CD8-positive, alpha-beta memory T cell (primary cell): ENCODE data around the gene BHLHA15. TPM values are rescaled to one million over a fixed set of nuclear protein-coding genes. Genes with fewer than 3 reads are reported as not detected.

Experiments
- CTCF ChIA-PET: fragments of 350-600 bp; sonication (Branson Sonifier 250); formaldehyde crosslinking; loops from one replicate; lab custom pipeline; 2021; ENCODE audit warnings: antibody characterized with exemption; lab: Charles Lee
- POLR2A ChIA-PET: fragments of 350-600 bp; sonication (Branson Sonifier 250); formaldehyde crosslinking; loops from one replicate; lab custom pipeline; 2021; ENCODE audit warnings: antibody characterized with exemption; lab: Charles Lee
- DNase-seq, 5 donors: peaks; one replicate each; pipeline versions ENCODE4 v3.0.0 to v3.0.0-alpha.2; 2020 to 2022; ENCODE audit warnings: mixed read lengths in 1 of 5
- H3K27ac ChIP-seq: one replicate; pipeline ENCODE4 v1.7.0; 2013; ENCODE audit warnings: low read depth, mild to moderate bottlenecking, low read length, moderate library complexity
- H3K27me3 ChIP-seq: 2 replicates; pipeline ENCODE4 v1.7.0; 2013; ENCODE audit warnings: low read length, mild to moderate bottlenecking; ENCODE audit not compliant: insufficient read depth, poor library complexity, severe bottlenecking
- H3K36me3 ChIP-seq: 2 replicates; pipeline ENCODE4 v1.7.0; 2013; ENCODE audit warnings: mild to moderate bottlenecking, low read length, moderate library complexity; ENCODE audit not compliant: insufficient read depth
- H3K4me1 ChIP-seq: 2 replicates; pipeline ENCODE4 v1.7.0; 2013; ENCODE audit warnings: mild to moderate bottlenecking, low read length, moderate library complexity; ENCODE audit not compliant: insufficient read depth
- H3K4me3 ChIP-seq: 2 replicates; pipeline ENCODE4 v1.7.0; 2013; ENCODE audit warnings: mild to moderate bottlenecking, low read length
- H3K9me3 ChIP-seq: 2 replicates; pipeline ENCODE4 v1.7.0; 2013; ENCODE audit warnings: mild to moderate bottlenecking, low read length
- H3K27ac Mint-ChIP-seq, 8 donors: one replicate each; pipeline ENCODE4 v1.8.0; 2020 to 2021; ENCODE audit warnings: mixed read lengths in 8 of 8, mild to moderate bottlenecking in 6 of 8, inconsistent platforms in 3 of 8, moderate library complexity in 3 of 8
- H3K27me3 Mint-ChIP-seq, 2 donors: one replicate each; pipeline ENCODE4 v1.8.0; 2020 to 2021; ENCODE audit warnings: mixed read lengths in 2 of 2, mild to moderate bottlenecking in 1 of 2, moderate library complexity in 1 of 2
- H3K36me3 Mint-ChIP-seq, 3 donors: one replicate each; pipeline ENCODE4 v1.8.0; 2020 to 2021; ENCODE audit warnings: mixed read lengths in 3 of 3, inconsistent platforms in 1 of 3, mild to moderate bottlenecking in 1 of 3
- H3K4me1 Mint-ChIP-seq, 3 donors: one replicate each; pipeline ENCODE4 v1.8.0; 2020 to 2021; ENCODE audit warnings: mixed read lengths in 3 of 3, inconsistent platforms in 1 of 3, mild to moderate bottlenecking in 1 of 3
- H3K4me3 Mint-ChIP-seq, 7 donors: one replicate each; pipeline ENCODE4 v1.8.0; 2020 to 2021; ENCODE audit warnings: mixed read lengths in 7 of 7, mild to moderate bottlenecking in 6 of 7, moderate library complexity in 4 of 7, inconsistent platforms in 2 of 7
- H3K9me3 Mint-ChIP-seq, 5 donors: one replicate each; pipeline ENCODE4 v1.8.0; 2020 to 2022; ENCODE audit warnings: mixed read lengths in 5 of 5, mild to moderate bottlenecking in 3 of 5, moderate library complexity in 2 of 5, inconsistent platforms in 1 of 5
- polyA plus RNA-seq: library from polyadenylated mRNA; unstranded; fragments of 300-500 nt; fragmentation: Illumina TruSeq; gene quantifications from one replicate; pipeline ENCODE4 v1.2.3, GENCODE V29; 2021
- total RNA-seq, 2 experiments: library from RNA; stranded (reverse); gene quantifications; one replicate each; pipeline ENCODE4 v1.2.3, GENCODE V29; 2021

The BHLHA15 gene
- total and polyA plus RNA-seq, 3 experiments from 2014 or later: not detected

GRCh38 chr7:98199131-98199530 is 12.1 kb upstream of the BHLHA15 start:
- H3K4me3 Mint-ChIP-seq: peak overlapping the region in 1 of 7 donors; percentile 36
- H3K27me3 Mint-ChIP-seq: no peaks in the 10 kb centered on the region
- DNase-seq: no peak
- CTCF ChIA-PET: no interaction called here
- POLR2A ChIA-PET: no interaction called here
- Histone ChIP-seq H3K9me3 (no peaks in the 10 kb centered on the region), H3K27ac (no peak overlapping the region), H3K4me3 (no peak overlapping the region), H3K36me3 (peaks cover 4% of the 10 kb centered on the region), H3K27me3 (no peaks in the 10 kb centered on the region), H3K4me1 (peaks cover 41% of the 10 kb centered on the region)
- peaks cover 15 to 47% (median 28%) of the 10 kb centered on the region in 3 donors for H3K36me3 Mint-ChIP-seq
- peaks cover 34 to 50% (median 38%) of the 10 kb centered on the region in 3 donors for H3K4me1 Mint-ChIP-seq
- peak overlapping the region in 3 of 8 donors; percentile 4 to 39 (median 10) for H3K27ac Mint-ChIP-seq
- peaks cover 0 to 6% (median 0%) of the 10 kb centered on the region in 5 donors for H3K9me3 Mint-ChIP-seq

- no peak overlapping the region for H3K4me3 ChIP-seq
Observed at GRCh38 chr7:98200364-98200763, 10.9 kb upstream of the BHLHA15 start.

GRCh38 chr7:98202367-98203195 is 8.7 kb upstream of the BHLHA15 start:
- H3K4me3 ChIP-seq: peak overlapping the region; percentile 24
- DNase-seq: peak; percentile 17 to 87 (median 68)
- H3K27ac ChIP-seq: no peak overlapping the region
- peaks cover 36 to 61% (median 38%) of the 10 kb centered on the region in 3 donors for H3K4me1 Mint-ChIP-seq
- ChIA-PET POLR2A (interaction anchor here (0.5 to 1.5 kb wide), 6 partner anchors 9 to 699 kb away, joined by 3 to 5 read pairs (median 3); partner anchors contain the start of gene BHLHA15), CTCF (interaction anchor here (1.1 to 2.5 kb wide), 5 partner anchors 9 to 181 kb away, joined by 3 to 13 read pairs (median 6); partner anchors contain the start of gene BHLHA15)
- peak overlapping the region; percentile 29 to 98 (median 80) for H3K27ac Mint-ChIP-seq
- peak overlapping the region; percentile 26 to 88 (median 76) for H3K4me3 Mint-ChIP-seq
- H3K9me3 Mint-ChIP-seq: peaks cover 0 to 6% (median 0%) of the 10 kb centered on the region in 5 donors
- H3K36me3 Mint-ChIP-seq: peaks cover 25 to 48% (median 25%) of the 10 kb centered on the region in 3 donors
- H3K27me3 ChIP-seq: no peaks in the 10 kb centered on the region
- H3K9me3 ChIP-seq: no peaks in the 10 kb centered on the region
- H3K4me1 ChIP-seq: peaks cover 50% of the 10 kb centered on the region
- no peaks in the 10 kb centered on the region for H3K27me3 Mint-ChIP-seq
- H3K36me3 ChIP-seq: peaks cover 23% of the 10 kb centered on the region

More at GRCh38 chr7:98200364-98200763, 10.9 kb upstream of the BHLHA15 start:
- ChIA-PET CTCF (no interaction called here), POLR2A (no interaction called here)
- Mint-ChIP-seq H3K4me1 (peaks cover 36 to 57% (median 38%) of the 10 kb centered on the region in 3 donors), H3K27me3 (no peaks in the 10 kb centered on the region), H3K4me3 (peak overlapping the region in 1 of 7 donors; percentile 43), H3K36me3 (peaks cover 19 to 45% (median 28%) of the 10 kb centered on the region in 3 donors), H3K27ac (peak overlapping the region in 4 of 8 donors; percentile 13 to 56 (median 36)), H3K9me3 (peaks cover 0 to 6% (median 0%) of the 10 kb centered on the region in 5 donors)
- DNase-seq: peak in 1 of 5 donors; percentile 33
- peaks cover 50% of the 10 kb centered on the region for H3K4me1 ChIP-seq
- H3K9me3 ChIP-seq: no peaks in the 10 kb centered on the region
- H3K36me3 ChIP-seq: peaks cover 8% of the 10 kb centered on the region
- no peak overlapping the region for H3K27ac ChIP-seq
- no peaks in the 10 kb centered on the region for H3K27me3 ChIP-seq

- Histone ChIP-seq H3K4me3 (no peak overlapping the region), H3K36me3 (peaks cover 23% of the 10 kb centered on the region), H3K27ac (no peak overlapping the region), H3K4me1 (peaks cover 50% of the 10 kb centered on the region), H3K9me3 (no peaks in the 10 kb centered on the region), H3K27me3 (no peaks in the 10 kb centered on the region)
- Mint-ChIP-seq H3K9me3 (peaks cover 0 to 6% (median 0%) of the 10 kb centered on the region in 5 donors), H3K27me3 (no peaks in the 10 kb centered on the region), H3K4me1 (peaks cover 36 to 61% (median 38%) of the 10 kb centered on the region in 3 donors), H3K4me3 (peak overlapping the region in 4 of 7 donors; percentile 65 to 88 (median 83)), H3K27ac (peak overlapping the region in 5 of 8 donors; percentile 17 to 72 (median 47)), H3K36me3 (peaks cover 21 to 48% (median 21%) of the 10 kb centered on the region in 3 donors)
- POLR2A ChIA-PET: interaction anchor here (1.1 to 1.5 kb wide), 3 partner anchors 9 to 47 kb away, joined by 3 to 5 read pairs (median 5); no protein-coding TSS in a partner anchor
- CTCF ChIA-PET: interaction anchor here (1.1 to 2.5 kb wide), 6 partner anchors 8 to 181 kb away, joined by 3 to 13 read pairs (median 6); partner anchors contain the start of gene BHLHA15
- peak in 1 of 5 donors; percentile 36 for DNase-seq
Observed at GRCh38 chr7:98203261-98203963, 7.8 kb upstream of the BHLHA15 start.

GRCh38 chr7:98203964-98204605 is 7.2 kb upstream of the BHLHA15 start:
- Mint-ChIP-seq H3K27ac (peak overlapping the region in 5 of 8 donors; percentile 17 to 72 (median 47)), H3K36me3 (peaks cover 15 to 49% (median 19%) of the 10 kb centered on the region in 3 donors), H3K9me3 (peaks cover 0 to 3% (median 0%) of the 10 kb centered on the region in 5 donors), H3K4me1 (peaks cover 34 to 58% (median 35%) of the 10 kb centered on the region in 3 donors), H3K27me3 (no peaks in the 10 kb centered on the region), H3K4me3 (peak overlapping the region in 3 of 7 donors; percentile 46 to 85 (median 65))
- H3K4me3 ChIP-seq: no peak overlapping the region
- ChIA-PET CTCF (interaction anchor here (1.4 to 2.5 kb wide), 2 partner anchors 36 to 47 kb away, joined by 5 to 13 read pairs; no protein-coding TSS in a partner anchor), POLR2A (no interaction called here)
- H3K36me3 ChIP-seq: peaks cover 23% of the 10 kb centered on the region
- H3K9me3 ChIP-seq: no peaks in the 10 kb centered on the region
- H3K27me3 ChIP-seq: no peaks in the 10 kb centered on the region
- H3K27ac ChIP-seq: no peak overlapping the region
- no peak for DNase-seq
- peaks cover 50% of the 10 kb centered on the region for H3K4me1 ChIP-seq

- peak overlapping the region in 1 of 8 donors; percentile 51 for H3K27ac Mint-ChIP-seq
- peaks cover 33 to 56% (median 34%) of the 10 kb centered on the region in 3 donors for H3K4me1 Mint-ChIP-seq
Observed at GRCh38 chr7:98204670-98205069, 6.6 kb upstream of the BHLHA15 start.

More at GRCh38 chr7:98204670-98205069, 6.6 kb upstream of the BHLHA15 start:
- no peaks in the 10 kb centered on the region for H3K9me3 Mint-ChIP-seq
- ChIA-PET POLR2A (no interaction called here), CTCF (interaction anchor here (1.4 kb wide), 1 partner anchor 46 kb away, joined by 5 read pairs; no protein-coding TSS in a partner anchor)
- H3K36me3 ChIP-seq: peaks cover 23% of the 10 kb centered on the region
- H3K4me1 ChIP-seq: peaks cover 50% of the 10 kb centered on the region
- H3K36me3 Mint-ChIP-seq: peaks cover 11 to 46% (median 16%) of the 10 kb centered on the region in 3 donors
- H3K9me3 ChIP-seq: no peaks in the 10 kb centered on the region
- no peak overlapping the region for H3K4me3 ChIP-seq
- no peak for DNase-seq
- no peak overlapping the region for H3K4me3 Mint-ChIP-seq
- no peak overlapping the region for H3K27ac ChIP-seq
- H3K27me3 ChIP-seq: no peaks in the 10 kb centered on the region
- no peaks in the 10 kb centered on the region for H3K27me3 Mint-ChIP-seq
